ENCODE data around the gene MAP7D1. TPM values are rescaled to one million over a fixed set of nuclear protein-coding genes. Genes with fewer than 3 reads are reported as not detected.

MAP7D1 gene
- total and polyA plus RNA-seq, 2 donors (not counting 3 experiments of a cell fraction or from before 2014, with no cell fraction given) = 69.7 to 193 TPM

DNA sequence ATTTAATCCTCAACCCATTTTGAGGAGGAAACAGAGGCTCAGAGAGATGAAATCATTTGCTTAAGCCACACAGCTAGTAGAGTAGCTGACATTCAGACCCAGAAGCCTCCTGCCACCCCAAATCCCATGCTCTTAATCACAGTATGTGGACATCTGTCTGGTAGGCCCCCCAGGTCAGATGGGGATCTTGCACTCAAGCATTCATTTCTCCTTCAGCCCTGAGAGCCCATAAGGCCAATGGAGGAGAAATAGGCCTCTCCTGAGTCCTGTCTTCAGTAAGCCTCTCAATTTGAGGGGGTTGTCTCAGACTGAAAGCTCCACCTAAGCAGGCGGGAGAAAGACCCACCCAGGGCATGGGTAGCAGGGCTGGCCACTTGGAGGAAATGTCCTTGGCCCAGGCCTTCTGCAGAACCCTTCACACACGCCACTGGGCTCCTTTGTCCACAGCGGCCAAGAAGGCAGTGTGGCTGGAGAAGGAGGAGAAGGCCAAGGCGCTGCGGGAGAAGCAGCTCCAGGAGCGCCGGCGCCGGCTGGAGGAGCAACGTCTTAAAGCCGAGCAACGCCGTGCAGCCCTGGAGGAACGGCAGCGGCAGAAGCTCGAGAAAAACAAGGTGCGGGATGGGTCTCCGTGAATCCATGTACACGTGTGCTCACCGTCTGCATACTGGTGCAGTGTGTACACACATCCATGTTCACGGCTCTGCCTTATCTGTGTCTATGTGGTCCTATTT, 16.2 kb downstream of the MAP7D1 start:
- TF ChIP-seq MAX (IDR thresholded peaks at IDR 0.05; ENCODE audit: insufficient read depth, insufficient read length) (no peak), POLR2AphosphoS5 (IDR thresholded peaks at IDR 0.05; ENCODE audit: insufficient read depth, low read depth, low read length) (no peak), EZH2 (IDR thresholded peaks at IDR 0.05; ENCODE audit: borderline replicate concordance, low read depth, low read length, severe bottlenecking) (no peak), MYC (IDR thresholded peaks at IDR 0.05; ENCODE audit: low read depth, low read length) (no peak), FOS (IDR thresholded peaks at IDR 0.05; ENCODE audit: borderline replicate concordance, insufficient read depth, low read length) (no peak), POLR2A (IDR thresholded peaks at IDR 0.05; ENCODE audit: low read depth, low read length) (no peak), GATA2 (IDR thresholded peaks at IDR 0.05; ENCODE audit: insufficient read depth, insufficient read length, low read depth, low read length) (no peak)
- H3K79me2 ChIP-seq (ENCODE audit: control insufficient read depth, insufficient read depth, low read length) = peaks cover 68% of the 10 kb centered on the region
- no peak overlapping the region for H3K4me2 ChIP-seq (ENCODE audit: insufficient read depth, low read length)
- ChIA-PET CTCF (interaction anchor here (1.3 to 2.9 kb wide), 4 partner anchors 10 to 22 kb away, joined by 3 to 23 read pairs (median 16); partner anchors contain the start of gene TRAPPC3), POLR2A (interaction anchor here (1.2 kb wide), 1 partner anchor 11 kb away, joined by 6 read pairs; no protein-coding TSS in a partner anchor)
- H3K27me3 ChIP-seq (ENCODE audit: control insufficient read depth in 2 of 2, insufficient read depth in 2 of 2, low read length in 2 of 2) = no peaks in the 10 kb centered on the region
- peaks cover 19% of the 10 kb centered on the region for H3K4me1 ChIP-seq (ENCODE audit: control insufficient read depth, extremely low read depth, insufficient read depth, low read length)
- H2AFZ ChIP-seq (ENCODE audit: low read depth, low read length) = no peak overlapping the region
- no TSS peak for BruUV-seq (replicated peaks)
- peak overlapping the region; percentile 56 for H3K27ac ChIP-seq (ENCODE audit: insufficient read depth, low read depth, low read length)
- DNase-seq (ENCODE audit: low read depth, low spot score) (no peak), FAIRE-seq (no peak)
- no peaks in the 10 kb centered on the region for H3K9me1 ChIP-seq (replicated peaks; ENCODE audit: control insufficient read depth, extremely low read depth, insufficient read depth, low read length)
- peaks cover 31 to 68% of the 10 kb centered on the region in 2 experiments for H3K36me3 ChIP-seq (ENCODE audit: control insufficient read depth in 2 of 2, extremely low read depth in 1 of 2, insufficient read depth in 2 of 2, low read length in 2 of 2)
- dilution Hi-C loops (cut with MboI; ENCODE audit: extremely low pct_ligation_motif_present, low sequenced_read_pairs) = no loop called here
- intact Hi-C loops (cut with micrococcal nuclease) = loop anchor here (2.0 kb wide), 1 partner anchor 15 kb away; the partner anchor contains the start of gene MAP7D1
- H4K20me1 ChIP-seq (replicated peaks; ENCODE audit: control insufficient read depth, extremely low read depth, insufficient read depth, low read length) = no peaks in the 10 kb centered on the region
- H3K9me3 ChIP-seq (replicated peaks; ENCODE audit: control insufficient read depth, insufficient read depth, low read length) = no peaks in the 10 kb centered on the region
- H3K4me3 ChIP-seq (replicated peaks in 1 of 3; ENCODE audit: insufficient read depth in 1 of 3, low read depth in 1 of 3, low read length in 3 of 3) = no peak overlapping the region
- H3K9ac ChIP-seq (replicated peaks; ENCODE audit: extremely low read depth, insufficient read depth, low read length) = no peak overlapping the region
